Stimulated activated CD4-positive, alpha-beta T cell treated with anti-CD3 and anti-CD28 coated beads, Interleukin-12 subunit alpha, Interleukin-12 subunit beta, amount 100 ng/mL, for 48 hours (primary cell): ENCODE data around the gene RAB29.
A peak's percentile ranks its signal among the peaks of the same experiment; 100 is the strongest.

ENCODE experiments used
- DNase-seq, 3 donors: peaks; one replicate each; pipeline ENCODE4 v3.0.0-alpha.2; 2020; ENCODE audit warnings: low read depth in 2 of 3, low spot score in 1 of 3

Gene RAB29

DNA sequence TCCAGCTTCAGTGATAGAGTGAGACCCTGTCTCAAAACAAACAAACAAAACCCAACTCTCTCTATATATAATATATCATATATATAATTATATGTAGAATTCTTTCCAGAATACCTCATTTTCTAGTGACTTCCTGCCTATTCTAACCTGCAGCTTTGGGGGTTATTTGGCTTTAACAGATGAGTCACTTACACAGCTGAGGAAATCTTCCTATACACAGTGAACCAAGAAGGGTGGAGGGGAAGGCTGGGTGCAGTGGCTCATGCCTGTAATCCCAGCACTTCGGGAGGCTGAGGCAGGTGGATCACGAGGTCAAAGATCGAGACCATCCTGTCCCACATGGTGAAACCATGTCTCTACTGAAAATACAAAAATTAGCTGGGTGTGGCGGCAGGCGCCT, 9.2 kb downstream of the RAB29 start:
- no peak for DNase-seq

DNA sequence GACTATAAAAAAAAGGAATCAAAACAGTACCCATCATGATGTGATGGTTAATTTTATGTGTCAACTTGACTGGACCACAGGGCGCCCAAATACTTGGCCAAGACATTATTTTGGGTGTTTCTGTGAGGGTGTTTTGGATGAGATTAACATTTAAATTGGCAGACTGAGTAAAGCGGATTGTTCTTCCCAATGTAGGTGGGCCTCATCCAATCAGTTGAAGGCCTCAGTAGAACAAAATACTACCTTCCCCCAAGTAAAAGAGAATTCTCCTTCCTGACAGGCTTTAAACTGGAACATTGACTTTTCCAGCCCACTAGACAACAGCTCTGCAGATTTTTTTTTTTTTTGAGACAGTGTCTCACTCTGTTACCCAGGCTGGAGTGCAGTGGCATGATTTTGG, 10.7 kb downstream of the RAB29 start:
- no peak for DNase-seq

DNA sequence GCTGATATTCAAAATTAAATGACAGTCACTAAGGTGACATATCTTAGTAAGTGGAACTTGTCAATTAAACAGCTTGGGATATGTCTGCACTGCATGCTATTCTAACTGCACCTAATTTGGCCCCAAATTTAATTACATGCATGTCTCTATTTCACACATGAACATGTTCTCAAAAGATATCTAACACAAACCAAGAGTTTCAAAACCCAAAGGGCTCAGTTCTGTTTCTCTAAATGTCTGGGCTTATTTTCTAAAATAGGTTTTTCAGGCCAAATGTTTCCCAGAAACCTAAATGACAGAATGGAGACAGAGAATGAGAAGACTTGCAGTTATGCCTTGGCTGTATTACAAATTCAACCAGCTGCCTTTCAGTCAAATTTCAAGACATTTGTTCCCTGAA, 11.3 kb downstream of the RAB29 start:
- DNase-seq = no peak

DNA sequence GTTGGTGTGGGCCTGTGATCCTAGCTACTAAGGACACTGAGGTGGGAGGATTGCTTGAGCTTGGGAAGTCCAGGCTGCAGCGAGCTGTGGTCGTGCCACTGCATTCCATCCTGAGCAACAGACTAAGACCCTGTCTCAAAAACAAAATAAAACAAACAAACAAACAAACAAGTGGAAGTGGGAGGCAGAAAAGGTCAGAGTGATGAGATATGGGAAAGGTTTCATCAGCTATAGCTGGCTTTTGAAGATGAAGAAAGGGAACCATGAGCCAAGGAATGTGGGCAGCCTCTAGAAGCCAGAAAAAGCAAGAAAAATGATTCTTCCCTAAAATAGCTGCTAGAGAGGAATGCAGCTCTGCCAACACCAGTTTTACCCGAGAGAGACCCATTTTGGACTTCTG, 14.7 kb downstream of the RAB29 start:
- no peak for DNase-seq

DNA sequence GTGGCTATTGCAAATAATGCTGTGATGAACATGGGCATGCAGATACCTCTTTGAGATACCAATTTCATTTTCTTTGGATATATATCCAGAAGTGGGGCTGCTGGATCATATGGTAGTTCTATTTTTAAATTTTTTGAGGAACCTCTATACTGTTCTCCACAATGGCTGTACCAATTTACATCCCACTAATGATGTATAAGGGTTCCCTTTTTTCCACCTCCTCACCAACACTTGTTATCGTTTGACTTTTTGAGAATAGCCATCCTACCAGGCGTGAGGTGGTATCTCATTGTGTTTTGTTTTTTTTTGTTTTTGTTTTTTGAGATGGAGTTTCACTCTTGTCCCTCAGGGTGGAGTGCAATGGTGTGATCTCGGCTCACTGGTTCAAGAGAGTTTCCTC, 18.7 kb downstream of the RAB29 start:
- no peak for DNase-seq

DNA sequence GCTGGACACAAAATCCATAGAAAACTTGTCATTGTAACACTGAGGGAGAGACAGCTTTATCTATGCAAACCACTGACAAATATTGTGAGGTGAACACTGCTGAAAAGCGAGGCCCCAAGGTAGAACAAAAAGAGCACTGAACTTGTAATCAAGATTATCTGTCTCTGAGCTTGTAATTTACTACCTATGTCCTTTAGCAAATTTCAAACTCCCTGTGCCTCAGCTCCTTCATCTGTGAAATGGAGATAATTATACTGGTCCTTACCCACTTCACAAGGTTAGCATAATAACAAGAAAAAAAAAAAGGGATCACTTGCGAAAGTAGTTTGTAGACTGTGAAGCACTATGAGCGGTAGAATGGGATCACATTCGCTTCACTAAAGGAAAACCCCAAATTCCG, 20.4 kb downstream of the RAB29 start:
- DNase-seq = no peak

DNA sequence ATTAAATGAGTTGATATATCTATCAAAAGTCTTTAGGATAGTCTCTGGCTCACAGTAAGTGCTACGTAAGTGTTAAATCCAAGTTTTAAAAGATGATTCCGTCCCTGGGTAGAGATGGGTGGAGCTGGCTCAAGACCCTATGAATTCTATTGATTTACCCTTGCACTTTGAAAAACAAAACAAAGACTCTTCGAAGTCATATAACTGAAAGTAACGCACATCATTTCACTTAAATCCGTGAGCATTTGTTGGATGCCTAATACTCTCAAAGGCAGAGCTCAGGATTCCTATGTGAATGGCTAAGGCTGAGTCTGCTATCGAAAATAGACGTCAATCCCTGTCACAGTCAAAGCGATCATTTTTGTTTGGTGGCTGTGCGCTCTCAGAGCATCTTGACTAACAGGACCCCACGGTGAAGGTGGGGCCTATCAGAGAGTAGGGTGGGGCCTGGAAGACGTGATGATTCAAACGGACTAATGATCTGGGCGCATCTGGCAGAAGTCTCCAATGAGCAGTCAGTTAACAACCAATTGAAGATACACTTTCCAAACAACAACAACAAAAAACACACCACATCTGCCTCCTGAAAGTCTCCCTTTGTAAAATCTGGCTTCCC, 24.1 kb downstream of the RAB29 start:
- DNase-seq = no peak

DNA sequence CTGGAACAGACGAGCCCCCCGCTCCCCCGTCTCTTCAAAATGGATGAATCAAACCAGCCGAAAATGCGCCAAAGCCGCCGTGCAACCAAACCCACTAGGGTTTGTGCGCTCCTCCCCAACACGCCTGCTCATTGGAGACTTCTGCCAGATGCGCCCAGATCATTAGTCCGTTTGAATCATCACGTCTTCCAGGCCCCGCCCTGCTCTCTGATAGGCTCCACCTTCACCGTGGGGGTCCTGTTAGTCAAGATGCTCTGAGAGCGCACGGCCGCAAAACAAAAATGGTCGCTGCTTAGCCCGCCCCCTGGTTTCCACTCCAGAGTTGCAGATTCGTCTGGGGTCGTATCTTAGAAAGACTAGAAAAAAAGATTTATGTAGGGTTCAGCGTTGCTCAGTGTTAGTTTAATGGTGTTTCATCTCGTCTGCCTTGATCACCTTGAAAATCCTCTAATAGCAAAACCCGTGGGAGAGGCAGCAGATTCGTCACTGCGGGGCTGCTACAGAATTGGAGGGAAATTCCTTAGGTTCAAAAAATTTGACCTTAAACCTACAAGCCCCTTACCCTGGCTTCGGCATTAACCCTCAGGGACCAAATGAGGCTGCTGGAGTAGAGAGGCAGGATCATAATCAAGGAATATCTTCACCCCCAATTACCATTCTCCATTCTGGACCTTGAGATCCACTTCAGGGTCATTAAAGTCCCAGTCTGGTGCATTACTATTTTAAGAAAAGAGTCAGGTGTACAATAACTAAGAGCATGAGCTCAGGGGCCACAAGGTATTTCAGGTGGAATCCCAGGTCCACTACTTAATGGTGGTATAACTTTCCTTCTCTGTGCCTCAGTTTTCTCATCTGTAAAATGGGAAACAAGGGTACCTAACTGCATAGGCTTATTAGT, 24.9 kb downstream of the RAB29 start, which contains the start of gene NUCKS1:
TSS of gene NUCKS1 (minus strand) at position 45 of the 898 bp plus-strand sequence. CDS start 209 bp downstream, outside the sequence.
- DNase-seq = peak; percentile 91 to 96 (median 93)

DNA sequence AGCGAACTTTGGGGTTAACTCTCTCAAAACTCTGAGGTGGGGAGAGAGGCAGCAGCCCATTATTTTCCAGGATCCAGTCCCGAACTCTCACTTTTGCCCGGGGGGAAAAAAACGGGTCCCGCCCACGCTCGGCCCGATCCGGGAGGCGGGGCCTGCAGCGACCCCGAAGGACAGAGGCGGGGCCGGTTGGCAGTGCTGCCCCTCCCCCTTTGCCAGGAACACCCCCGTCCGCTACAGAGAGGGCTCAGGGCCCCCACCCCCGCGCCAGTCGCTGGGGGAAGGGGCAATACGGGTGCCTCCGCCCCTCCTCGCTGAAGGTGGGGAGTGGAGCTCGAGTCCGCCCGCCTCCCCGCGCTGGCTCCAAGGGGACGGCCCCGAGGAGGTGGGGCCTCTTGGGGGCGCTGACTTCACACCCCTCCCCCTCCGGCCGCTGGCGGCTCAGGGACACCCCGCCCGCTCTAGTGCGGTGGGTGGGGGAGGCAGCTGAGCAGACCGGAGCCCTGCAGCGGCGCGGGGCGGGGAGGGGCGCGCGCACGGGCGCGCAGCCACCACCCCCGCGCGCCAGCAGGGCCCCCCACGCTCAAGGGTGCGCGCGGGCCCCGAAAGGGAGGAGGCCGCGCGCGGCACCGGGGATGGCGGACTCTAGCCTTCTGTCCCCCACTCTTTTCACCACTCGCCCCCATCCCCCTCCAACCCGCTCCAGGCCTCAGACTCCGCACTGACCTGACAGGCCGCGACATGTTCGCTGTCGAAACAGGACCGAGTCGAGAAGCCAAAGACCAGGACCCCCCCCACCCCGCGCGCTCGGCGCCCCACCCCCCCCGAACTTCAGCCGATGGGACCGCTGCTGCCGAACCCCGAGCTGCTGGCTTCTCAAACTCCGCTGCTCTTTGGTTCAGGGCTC, 25.8 kb downstream of the RAB29 start:
- DNase-seq = peak; percentile 92 to 97 (median 96)

DNA sequence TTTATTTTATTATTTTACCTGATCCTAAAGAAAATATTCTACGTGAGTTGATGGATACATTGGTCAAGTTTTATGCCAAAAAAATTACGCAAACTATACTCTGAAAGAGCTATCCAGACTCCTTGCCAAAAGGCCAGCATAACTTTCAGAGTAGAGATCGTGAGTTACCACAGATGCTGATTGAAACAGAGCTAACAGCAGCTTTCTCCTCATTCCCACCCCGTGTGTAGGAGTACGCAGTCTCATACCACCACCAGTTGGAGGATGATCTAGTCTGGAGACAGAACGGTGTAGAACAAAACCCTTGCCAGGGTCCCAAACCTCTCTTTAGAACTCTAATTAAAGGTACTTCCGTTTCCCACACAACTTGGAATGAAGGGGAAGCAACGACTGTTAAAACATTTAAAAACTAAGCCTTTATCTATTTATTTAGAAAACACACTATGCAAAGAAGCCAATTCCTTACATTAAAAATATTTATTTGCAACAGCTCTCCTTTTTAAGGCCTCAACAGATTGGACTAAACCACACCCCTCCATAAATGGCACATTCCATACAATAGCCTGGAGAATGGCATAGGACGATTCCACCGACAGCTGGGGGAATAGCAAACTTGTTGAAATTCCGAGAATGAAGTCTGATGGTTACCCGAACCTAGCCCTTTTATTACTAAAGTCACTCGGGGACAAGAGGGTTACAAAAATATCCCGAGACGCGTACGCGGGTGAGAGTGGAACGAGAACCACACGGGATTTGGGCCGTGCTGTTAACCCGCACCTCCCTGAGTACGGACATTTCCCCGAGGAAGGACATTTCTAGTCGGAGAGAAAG, 26.7 kb downstream of the RAB29 start:
- DNase-seq = peak; percentile 28 to 36 (median 32)

DNA sequence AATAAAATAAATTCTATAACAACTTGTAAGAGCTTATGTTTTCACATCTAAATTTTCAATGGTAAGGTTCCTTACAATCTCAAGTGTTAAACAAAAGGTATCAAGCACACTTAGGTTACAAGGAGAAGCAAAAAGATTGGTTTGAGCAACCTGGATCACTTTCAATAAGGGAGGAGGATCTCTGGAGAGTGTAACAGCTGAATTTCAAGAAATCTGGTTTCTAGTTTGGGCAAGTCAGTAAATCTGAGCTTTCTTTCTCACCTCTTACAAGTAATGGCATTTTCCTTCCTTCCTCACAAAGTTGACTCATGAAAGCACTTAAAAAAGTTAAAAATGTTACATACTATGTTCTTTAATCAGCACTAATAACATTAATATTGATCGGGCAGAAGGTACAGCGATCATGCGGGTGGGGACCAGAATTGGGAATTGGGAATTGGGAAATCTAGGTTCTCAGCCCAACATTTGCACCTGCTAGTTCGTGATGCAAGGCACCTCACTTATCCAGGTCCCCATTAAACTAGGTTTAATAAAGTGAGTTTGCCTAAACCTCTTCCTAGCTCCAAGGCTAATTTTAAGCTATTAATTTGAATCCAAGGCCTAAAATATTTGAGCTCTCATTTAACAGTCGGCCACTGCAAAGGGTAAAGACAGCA, 28.4 kb downstream of the RAB29 start:
- no peak for DNase-seq

DNA sequence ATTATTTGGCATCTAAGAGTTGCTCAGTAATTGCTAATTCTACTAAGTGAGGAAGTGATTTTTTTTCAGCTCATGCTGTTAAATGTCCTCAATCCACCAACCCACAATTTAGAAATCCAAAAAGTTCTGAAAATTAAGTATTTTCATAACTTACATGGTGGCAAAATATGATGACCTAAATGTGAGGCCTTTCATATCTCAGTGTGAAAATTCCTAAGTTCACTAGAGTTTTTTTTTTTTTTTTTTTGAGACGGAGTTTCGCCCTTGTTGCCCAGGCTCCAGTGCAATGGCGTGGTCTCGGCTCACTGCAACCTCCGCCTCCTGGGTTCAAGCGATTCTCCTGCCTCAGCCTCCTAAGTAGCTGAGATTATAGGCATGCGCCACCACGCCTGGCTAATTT, 30.9 kb downstream of the RAB29 start:
- no peak for DNase-seq

DNA sequence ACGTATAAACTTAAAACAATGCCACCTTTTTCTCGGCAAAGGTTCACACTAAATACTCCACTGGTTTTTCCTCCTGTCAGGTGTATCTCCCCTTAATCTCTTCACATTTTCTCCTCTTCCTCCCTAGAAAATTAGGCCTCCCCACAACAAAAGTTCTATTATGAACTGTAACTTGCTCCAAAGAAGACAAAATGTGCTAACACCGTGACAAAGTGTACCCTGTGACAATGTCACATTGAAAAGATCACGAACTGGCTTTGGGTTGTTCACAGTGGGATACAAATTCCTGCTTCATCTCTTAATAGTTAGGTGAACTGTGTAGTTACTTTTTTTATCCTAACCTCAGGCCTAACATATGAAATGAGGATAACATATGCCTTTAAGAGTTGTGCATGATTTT, 31.3 kb downstream of the RAB29 start:
- no peak for DNase-seq

DNA sequence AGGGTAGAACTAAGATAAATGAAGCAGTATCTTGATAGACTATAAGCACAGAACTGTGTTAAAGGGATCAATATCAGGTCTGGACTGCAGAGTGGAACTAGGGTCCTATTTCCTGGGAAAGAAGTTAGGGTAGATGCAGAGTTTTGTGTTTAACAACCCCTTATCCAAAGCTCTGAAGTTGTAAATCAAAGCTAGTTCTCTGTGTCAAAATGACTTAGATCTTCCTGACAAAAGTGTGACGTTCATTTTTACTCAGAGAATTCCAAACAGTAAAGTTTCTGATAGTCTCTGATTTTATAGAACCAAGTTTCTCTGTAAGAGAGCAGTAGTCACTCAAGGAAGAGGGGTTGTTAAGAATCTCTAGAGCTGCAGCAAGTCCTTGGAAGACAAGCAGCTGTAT, 33.6 kb downstream of the RAB29 start:
- no peak for DNase-seq

DNA sequence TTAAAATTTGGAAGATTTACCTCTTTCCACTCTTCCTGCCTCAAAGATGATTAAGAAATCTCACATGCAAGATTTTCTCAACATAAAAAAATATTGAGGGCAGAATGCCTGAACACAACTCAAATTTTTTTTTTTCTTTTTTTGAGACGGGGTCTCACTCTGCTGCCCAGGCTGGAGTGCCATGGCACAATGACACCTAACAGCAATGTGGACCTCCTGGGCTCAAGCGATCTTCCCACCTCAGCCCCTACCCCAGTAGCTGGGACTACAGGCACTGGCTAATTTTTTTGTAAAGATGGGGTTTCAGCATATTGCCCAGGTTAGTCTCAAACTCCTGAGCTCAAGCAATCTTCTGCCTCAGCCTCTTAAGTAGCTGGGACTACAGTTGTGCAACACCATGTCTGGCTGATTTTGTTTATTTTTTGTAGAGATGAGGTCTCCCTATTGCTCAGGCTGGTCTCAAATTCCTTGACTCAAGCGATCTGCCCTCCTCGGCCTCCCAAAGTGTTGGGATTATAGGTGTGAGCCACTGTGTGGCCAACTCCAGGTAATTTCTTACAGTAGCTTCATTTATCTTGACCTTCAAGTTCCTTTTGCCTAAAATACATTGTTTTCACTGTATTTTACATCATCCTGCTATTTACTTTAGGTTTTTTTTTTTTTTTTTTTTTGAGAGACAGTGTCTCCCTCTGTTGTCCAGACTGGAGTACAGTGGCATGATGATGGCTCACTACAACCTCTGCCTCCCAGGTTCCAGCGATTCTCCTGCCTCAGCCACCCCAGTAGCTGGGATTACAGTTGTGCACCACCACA, 35.7 kb downstream of the RAB29 start:
- DNase-seq = no peak

DNA sequence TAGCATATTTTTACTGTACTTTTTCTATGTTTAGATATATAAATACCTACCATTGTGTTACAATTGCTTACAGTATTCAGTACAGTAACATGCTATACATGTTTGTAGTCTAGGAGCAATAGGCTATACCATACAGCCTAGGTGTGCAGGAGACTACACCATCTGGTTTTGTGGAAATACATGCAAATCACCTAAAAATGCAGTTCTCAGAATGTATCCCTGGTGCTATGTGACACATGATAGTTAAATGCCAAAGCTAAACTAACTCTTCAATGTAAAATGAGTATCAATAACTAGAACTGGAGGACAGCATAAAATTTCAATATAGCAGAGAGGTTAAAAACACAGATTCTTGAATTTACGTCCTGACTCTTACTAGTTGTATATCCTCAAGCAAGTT, 40.1 kb downstream of the RAB29 start:
- no peak for DNase-seq

DNA sequence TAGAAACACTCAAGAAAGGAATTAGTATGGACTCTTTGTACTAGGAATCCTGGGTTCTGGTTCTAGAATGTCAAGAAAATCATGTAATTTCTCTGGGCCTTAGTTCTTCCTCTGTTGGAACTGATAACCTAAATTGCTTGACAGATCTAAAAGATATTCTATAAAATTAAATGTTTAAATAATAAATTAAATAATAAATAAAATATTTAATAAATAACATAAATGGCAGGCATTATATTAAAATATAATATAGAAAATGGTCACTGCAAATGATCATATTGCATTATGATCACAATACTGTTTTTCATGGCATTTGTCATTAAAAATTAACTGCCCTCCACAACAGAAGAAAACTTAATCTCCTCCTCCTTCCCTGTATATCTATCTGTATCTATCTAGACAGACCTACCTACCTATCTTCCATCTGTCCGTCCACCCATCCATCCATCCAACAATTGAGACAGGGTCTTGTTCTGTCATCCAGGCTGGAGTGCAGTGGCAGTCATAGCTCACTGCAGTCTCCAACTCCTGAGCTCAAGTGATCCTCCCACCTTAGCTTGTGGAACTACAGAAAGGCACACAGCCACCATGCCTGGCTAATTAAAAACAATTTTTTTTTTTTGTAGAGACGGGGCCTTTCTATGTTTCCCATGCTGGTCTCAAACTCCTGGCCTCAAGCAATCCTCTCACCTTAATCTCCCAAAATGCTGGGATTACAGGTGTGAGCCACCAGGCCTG, 41.7 kb downstream of the RAB29 start:
- DNase-seq = no peak

DNA sequence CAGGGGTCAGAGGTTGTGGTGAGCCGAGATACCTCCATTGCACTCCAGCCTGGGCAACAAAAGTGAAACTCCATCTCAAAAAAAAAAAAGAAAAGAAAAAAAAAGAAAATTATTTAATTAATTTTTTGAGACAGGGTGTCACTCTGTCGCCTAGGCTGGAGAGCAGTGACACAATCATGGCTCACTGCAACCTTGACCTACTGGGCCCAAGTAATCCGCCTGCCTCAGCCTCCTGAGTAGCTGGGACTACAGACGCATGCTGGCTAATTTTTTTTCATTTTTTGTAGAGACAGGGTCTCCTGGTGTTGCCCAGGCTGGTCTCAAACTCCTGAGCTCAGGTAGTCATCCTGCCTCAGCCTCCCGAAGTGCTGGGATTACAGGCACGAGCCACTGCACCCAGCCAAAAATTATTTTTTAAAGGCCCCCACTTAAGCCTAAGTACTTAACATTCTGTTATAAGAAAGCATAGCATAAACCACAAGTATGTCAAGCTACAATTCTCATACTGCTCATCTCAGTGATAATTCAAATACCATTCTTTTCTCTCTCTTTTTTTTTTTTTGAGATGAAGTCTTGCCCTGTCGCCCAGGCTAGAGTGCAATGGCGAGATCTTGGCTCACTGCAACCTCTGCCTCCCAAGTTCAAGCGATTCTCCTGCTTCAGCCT, 45.2 kb downstream of the RAB29 start:
- DNase-seq = no peak
